Upper lobe of right lung (tissue), 1 donor: Measurements from ENCODE around the gene NTF3. TPM values are rescaled to one million over a fixed set of nuclear protein-coding genes. Genes with fewer than 3 reads are reported as not detected.
A peak's percentile ranks its signal among the peaks of the same experiment; 100 is the strongest.

Experiments used
- ATAC-seq: fragments of 200-7000 bp; cut with Tn5 transposase; one replicate; pipeline ENCODE4 v1.9.1; 2020; ENCODE audit warnings: mild to moderate bottlenecking, moderate library complexity
- DNase-seq: peaks from one replicate; pipeline ENCODE4 v3.0.0-alpha.2; 2020
- H3K27ac ChIP-seq: fragments of 200-600 bp; one replicate; pipeline ENCODE4 v1.8.0; 2022
- H3K27me3 ChIP-seq: fragments of 200-600 bp; one replicate; pipeline ENCODE4 v1.8.0; 2022; ENCODE audit warnings: mild to moderate bottlenecking
- H3K36me3 ChIP-seq: fragments of 200-600 bp; one replicate; pipeline ENCODE4 v1.8.0; 2022
- H3K4me1 ChIP-seq: fragments of 200-600 bp; one replicate; pipeline ENCODE4 v1.8.0; 2022
- H3K4me3 ChIP-seq: fragments of 200-600 bp; one replicate; pipeline ENCODE4 v1.8.0; 2022; ENCODE audit warnings: mild to moderate bottlenecking
- H3K9me3 ChIP-seq: fragments of 200-600 bp; one replicate; pipeline ENCODE4 v1.8.0; 2022
- intact Hi-C: fragments of 100-400 bp; cut with DNase I; formaldehyde crosslinking; loops from one replicate; pipeline ENCODE4 v1.11.0; 2022
- total RNA-seq: library from RNA; stranded (reverse); fragmentation: NEBNext Ultra II Directional; extraction: Animal tissue kit (Norgen Biotek cat#: 25700); gene quantifications from one replicate; pipeline ENCODE4 v1.2.1, GENCODE V29; 2021
- TF ChIP-seq, protein P1 (sequence below): fragments of 200-600 bp; IDR thresholded peaks from one replicate; pipeline ENCODE4 v1.8.0; 2022; ENCODE audit warnings: antibody characterized with exemption
- donor health status: DM: no; HTN: yes; CAD: no; lungs with severe emphysema.

NTF3 gene
- total RNA-seq, 1 donor from 2014 or later, result 0.93 TPM

DNA sequence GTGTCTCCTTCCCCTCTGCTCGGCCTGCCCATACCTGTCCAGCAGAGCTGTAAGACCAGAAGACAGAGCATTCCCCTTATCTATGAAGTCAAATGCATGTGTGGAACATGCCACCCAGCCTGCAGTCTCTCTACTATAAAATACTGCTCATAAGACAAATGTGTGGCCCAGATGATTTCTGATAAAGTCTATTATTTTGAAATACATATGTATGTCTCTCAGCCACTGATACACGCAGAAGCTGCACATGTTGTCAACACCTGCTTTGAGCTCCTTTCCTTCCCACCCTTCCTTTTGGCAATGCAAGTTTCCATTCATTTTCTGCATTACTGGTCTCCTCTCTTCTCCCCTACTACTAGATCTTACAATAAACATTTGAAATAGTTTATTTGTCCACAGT, 38.8 kb downstream of the NTF3 start:
- no peak for DNase-seq
- no peak overlapping the region for H3K27ac ChIP-seq
- H3K36me3 ChIP-seq, result no peaks in the 10 kb centered on the region
- H3K27me3 ChIP-seq, result peaks cover 7% of the 10 kb centered on the region
- intact Hi-C loops, result no loop called here
- H3K4me1 ChIP-seq, result no peaks in the 10 kb centered on the region
- no peaks in the 10 kb centered on the region for H3K9me3 ChIP-seq
- no peak overlapping the region for H3K4me3 ChIP-seq
- no peak for ATAC-seq
- TF ChIP-seq, protein P1, sequence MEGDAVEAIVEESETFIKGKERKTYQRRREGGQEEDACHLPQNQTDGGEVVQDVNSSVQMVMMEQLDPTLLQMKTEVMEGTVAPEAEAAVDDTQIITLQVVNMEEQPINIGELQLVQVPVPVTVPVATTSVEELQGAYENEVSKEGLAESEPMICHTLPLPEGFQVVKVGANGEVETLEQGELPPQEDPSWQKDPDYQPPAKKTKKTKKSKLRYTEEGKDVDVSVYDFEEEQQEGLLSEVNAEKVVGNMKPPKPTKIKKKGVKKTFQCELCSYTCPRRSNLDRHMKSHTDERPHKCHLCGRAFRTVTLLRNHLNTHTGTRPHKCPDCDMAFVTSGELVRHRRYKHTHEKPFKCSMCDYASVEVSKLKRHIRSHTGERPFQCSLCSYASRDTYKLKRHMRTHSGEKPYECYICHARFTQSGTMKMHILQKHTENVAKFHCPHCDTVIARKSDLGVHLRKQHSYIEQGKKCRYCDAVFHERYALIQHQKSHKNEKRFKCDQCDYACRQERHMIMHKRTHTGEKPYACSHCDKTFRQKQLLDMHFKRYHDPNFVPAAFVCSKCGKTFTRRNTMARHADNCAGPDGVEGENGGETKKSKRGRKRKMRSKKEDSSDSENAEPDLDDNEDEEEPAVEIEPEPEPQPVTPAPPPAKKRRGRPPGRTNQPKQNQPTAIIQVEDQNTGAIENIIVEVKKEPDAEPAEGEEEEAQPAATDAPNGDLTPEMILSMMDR, result no peak

DNA sequence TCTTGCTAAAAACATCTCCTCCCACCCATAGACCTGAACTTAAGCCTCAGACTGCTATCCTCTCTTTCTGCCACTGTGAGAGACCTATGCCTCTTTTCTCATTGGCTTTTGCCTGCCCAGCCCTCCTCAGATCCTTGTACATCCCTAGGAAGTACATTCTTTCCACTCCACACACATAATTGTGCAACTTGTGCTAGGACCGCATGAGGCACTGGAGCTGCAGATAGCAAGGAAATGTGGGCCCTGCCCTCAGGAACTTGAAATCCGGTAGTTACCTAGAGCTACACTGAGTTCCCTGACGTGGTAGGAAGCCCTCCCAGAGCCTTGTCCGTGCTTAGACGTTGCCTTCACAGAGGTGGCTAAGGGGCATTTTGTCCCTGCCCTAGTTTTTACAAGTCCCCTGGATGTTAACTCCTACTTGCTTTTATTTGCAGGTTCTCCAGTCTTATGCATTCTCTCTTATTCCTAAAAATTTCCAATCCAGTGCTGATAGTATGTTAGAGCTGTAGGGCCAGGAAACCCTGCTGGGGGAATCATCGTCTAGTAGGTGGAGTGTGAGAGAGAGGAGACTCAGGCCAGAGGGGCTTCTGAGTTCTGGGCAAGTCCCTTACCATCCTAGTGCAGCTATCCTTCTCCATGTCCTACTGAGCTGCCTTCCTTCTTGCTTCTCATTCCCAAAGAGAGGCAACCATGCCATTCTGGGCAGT, 41.3 kb downstream of the NTF3 start:
- ATAC-seq (peak; percentile 24), DNase-seq (no peak)
- TF ChIP-seq, protein P1, result no peak
- Histone ChIP-seq H3K4me3 (no peak overlapping the region), H3K4me1 (no peaks in the 10 kb centered on the region), H3K36me3 (no peaks in the 10 kb centered on the region), H3K27me3 (peaks cover 7% of the 10 kb centered on the region), H3K27ac (no peak overlapping the region), H3K9me3 (no peaks in the 10 kb centered on the region)
- intact Hi-C loops, result no loop called here

- Histone ChIP-seq H3K9me3 (no peaks in the 10 kb centered on the region), H3K36me3 (no peaks in the 10 kb centered on the region), H3K4me3 (no peak overlapping the region), H3K4me1 (no peaks in the 10 kb centered on the region), H3K27me3 (peaks cover 7% of the 10 kb centered on the region), H3K27ac (no peak overlapping the region)
- TF ChIP-seq, protein P1, result no peak
- intact Hi-C loops, result no loop called here
- no peak for DNase-seq
- no peak for ATAC-seq
Observed at GRCh38 chr12:5473783-5474116, 41.8 kb downstream of the NTF3 start.

DNA sequence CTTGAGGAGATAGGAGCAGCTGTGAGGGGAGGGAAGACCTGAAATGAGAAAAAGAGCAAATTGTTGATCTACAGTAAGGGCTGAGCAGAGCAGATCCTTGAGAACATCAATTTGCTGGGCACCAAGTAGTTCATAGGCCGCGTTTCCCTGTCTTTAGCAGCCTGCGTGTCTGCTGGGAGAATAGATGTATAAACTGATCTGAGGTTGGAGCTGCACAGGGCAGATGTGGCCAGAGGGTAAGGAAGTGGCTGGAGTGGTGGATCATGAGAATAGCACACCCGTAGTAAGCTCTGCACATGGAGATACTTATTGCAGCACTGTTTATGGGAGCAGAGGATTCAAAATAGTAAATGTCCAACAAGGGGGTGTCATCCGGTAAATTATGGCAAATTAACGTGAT, 44.4 kb downstream of the NTF3 start:
- Histone ChIP-seq H3K27me3 (peaks cover 3% of the 10 kb centered on the region), H3K9me3 (no peaks in the 10 kb centered on the region), H3K4me3 (no peak overlapping the region), H3K4me1 (no peaks in the 10 kb centered on the region), H3K36me3 (no peaks in the 10 kb centered on the region), H3K27ac (no peak overlapping the region)
- TF ChIP-seq, protein P1, result no peak
- DNase-seq, result no peak
- intact Hi-C loops, result no loop called here
- no peak for ATAC-seq

- DNase-seq (no peak), ATAC-seq (no peak)
- no peaks in the 10 kb centered on the region for H3K36me3 ChIP-seq
- H3K27ac ChIP-seq, result no peak overlapping the region
- no peaks in the 10 kb centered on the region for H3K9me3 ChIP-seq
- no peak overlapping the region for H3K4me3 ChIP-seq
- H3K27me3 ChIP-seq, result peaks cover 3% of the 10 kb centered on the region
- TF ChIP-seq, protein P1, result no peak
- intact Hi-C loops, result no loop called here
- H3K4me1 ChIP-seq, result no peaks in the 10 kb centered on the region
Observed at GRCh38 chr12:5478081-5478706, 46.3 kb downstream of the NTF3 start.
